Measurements from ENCODE around the gene OBI1.

Gene OBI1

DNA sequence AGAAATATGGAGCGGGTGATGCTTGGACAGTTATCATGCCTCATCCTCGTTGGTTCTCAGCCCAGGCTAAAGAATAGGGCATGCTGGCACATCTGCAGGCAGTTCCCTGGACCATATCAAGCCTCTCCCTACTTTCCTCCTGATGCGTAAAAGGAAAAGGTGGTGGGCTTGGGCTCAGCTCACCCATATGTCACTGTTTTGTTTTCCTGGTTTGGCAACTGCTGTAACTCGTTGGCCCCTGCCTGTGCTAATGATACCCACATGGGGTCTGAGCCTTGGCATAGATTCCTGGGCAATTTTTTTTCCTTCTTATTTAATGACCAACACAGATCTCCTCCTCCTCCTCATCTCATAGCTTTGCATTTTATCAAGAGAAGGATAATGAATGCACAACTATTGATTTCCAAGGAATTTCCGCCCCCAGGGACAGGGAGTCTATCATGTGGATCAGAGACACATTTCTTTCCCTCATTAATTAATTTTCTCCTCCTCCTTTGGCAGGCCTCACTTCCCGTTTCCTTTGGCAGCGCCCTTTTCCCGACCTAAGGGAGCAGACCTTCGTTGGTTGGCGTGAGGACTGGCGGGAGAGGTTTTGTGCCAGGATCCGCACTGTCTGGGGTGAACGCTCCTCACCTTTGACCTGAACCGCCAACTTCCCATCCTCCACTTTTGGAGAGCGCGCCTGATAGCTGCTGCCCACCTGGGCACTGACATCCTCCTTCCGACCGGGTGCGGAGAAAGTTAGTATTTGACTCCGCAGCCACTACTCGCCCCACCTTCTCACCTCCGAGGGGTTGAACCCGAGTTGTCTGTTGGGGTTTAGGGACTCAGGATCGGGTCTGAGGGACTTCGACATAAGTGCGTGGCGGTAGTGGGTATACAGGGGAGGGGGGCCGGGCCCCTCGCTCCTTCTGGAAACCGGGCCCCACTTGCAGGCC is 52.2 kb downstream of the OBI1 start:
- no peak for TF ChIP-seq ZFX (IDR thresholded peaks at IDR 0.05)
- TF ChIP-seq, protein P1, sequence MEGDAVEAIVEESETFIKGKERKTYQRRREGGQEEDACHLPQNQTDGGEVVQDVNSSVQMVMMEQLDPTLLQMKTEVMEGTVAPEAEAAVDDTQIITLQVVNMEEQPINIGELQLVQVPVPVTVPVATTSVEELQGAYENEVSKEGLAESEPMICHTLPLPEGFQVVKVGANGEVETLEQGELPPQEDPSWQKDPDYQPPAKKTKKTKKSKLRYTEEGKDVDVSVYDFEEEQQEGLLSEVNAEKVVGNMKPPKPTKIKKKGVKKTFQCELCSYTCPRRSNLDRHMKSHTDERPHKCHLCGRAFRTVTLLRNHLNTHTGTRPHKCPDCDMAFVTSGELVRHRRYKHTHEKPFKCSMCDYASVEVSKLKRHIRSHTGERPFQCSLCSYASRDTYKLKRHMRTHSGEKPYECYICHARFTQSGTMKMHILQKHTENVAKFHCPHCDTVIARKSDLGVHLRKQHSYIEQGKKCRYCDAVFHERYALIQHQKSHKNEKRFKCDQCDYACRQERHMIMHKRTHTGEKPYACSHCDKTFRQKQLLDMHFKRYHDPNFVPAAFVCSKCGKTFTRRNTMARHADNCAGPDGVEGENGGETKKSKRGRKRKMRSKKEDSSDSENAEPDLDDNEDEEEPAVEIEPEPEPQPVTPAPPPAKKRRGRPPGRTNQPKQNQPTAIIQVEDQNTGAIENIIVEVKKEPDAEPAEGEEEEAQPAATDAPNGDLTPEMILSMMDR (conservative IDR thresholded peaks at IDR 0.05) = no peak
- no peak overlapping the region for H3K27ac ChIP-seq

DNA sequence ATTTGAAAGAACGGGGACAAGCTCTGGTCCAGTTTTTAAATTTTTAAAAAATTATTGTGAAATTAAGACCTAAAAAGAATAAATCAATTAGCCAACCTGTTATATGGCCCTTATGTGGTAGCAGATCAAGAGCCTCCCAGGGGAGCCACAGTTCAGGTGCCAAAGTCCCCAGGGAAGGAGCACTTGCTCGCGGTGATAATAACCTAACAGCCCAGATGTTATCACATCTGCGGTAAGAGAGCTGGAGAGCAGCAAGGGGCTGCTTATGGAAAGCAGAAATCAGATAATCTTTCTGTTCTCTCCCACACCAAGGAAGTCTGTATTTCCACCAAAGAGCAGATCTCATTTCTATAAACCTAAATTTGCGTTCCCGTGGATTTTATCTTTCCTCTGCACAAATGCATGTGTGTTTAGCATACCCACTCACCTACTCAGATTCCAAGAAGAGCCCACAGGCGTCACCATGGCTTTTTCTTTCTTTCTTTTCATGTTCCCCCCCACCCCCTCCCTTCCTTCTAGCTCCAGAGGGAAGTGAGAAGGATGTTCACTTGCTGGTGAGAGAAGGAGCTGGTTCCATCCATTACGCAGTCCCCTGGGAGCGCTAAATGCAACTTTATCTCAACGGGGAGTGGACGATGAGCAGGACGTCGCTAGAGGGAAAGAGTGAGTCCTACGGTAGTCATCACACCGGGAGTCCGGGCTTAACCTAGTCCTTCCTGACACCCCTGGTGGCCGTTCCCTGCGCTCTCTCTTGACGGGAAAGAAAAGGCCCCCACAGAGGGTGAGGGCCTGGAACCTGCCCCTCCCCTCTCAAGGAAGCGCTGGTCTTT is 54.0 kb downstream of the OBI1 start:
- no peak overlapping the region for H3K27ac ChIP-seq
- TF ChIP-seq, protein P1 (conservative IDR thresholded peaks at IDR 0.05) = peak; percentile 2; the same call in 1 of the 2 replicates
- no peak for TF ChIP-seq ZFX (IDR thresholded peaks at IDR 0.05)

DNA sequence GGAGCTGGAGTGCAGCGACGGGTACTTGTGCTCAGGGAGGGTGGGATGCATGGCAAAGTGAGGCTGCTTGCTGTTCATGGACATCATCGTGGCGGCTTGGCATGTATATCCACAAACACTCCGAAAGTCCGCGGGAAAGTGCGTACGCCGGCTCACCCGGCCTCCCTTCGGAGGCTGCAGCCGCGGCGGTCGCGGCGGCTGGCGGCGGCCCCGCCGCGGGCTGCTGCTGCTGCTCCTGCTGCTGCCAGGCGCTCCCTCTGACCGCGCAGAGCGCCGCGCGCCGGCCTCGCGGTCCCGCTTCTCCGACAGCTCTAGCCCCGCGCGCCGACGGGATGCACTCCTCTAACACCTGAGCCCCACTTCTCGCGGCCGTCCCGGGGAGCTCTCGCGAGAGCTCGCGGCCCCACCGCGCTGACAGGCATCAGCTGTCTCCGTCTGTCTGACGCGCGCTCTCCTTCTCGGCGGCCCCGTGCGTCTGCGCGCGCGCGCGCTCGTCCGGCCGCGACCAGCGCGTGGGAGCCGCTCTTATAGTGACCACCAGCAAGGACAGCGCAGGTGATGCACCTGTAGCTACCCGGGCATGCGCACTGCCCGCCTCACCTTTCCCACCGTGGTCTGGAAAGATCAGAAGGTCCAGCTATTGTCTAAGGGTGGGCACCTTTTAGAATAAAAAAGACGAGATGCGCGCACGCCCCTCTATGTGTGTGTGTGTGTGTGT is 55.6 kb downstream of the OBI1 start, which contains the start of gene POU4F1:
Gene POU4F1 (minus strand): TSS at position 313 of the 718 bp plus-strand sequence. CDS start 226 bp downstream, at position 87.
- H3K27ac ChIP-seq = peak within 1 kb of the TSS; percentile 11; the same call in 1 of the 2 replicates
- TF ChIP-seq, protein P1 (conservative IDR thresholded peaks at IDR 0.05) = no peak
- TF ChIP-seq ZFX (IDR thresholded peaks at IDR 0.05) = no peak

DNA sequence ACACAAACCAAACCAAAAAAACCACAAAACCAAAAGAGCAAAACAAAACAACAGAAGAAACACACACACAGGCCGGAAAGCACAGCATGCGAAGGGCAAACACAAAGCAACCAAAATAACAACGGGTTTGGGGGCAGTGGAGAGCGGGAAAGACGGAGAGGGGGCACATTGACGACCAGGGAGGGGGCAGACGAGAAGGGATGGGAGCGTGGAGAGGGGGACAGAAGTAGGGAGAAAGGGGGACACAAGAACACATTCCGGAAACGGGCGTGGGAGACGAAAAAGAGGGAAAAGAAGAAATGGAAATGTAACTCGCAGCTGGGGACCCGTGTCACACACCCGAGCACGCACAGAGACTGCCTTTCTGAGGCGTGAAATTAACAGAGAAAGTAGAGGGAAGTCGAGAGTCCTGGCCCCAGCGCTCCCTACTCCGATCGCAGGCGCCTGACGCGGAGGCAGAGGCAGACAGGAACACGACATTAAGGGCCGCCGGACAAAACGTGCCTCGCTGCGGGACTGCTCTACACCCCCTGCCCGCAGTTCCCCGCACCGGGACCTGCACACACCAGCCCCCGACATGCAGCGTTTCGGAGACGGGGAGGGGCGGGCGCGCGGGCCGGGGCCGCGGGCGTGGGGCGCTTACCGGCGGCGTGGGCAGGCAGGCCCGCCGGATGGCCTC is 56.3 kb downstream of the OBI1 start:
- peak overlapping the region; percentile 11; the same call in 1 of the 2 replicates for H3K27ac ChIP-seq
- no peak for TF ChIP-seq ZFX (IDR thresholded peaks at IDR 0.05)
- TF ChIP-seq, protein P1 (conservative IDR thresholded peaks at IDR 0.05) = no peak

DNA sequence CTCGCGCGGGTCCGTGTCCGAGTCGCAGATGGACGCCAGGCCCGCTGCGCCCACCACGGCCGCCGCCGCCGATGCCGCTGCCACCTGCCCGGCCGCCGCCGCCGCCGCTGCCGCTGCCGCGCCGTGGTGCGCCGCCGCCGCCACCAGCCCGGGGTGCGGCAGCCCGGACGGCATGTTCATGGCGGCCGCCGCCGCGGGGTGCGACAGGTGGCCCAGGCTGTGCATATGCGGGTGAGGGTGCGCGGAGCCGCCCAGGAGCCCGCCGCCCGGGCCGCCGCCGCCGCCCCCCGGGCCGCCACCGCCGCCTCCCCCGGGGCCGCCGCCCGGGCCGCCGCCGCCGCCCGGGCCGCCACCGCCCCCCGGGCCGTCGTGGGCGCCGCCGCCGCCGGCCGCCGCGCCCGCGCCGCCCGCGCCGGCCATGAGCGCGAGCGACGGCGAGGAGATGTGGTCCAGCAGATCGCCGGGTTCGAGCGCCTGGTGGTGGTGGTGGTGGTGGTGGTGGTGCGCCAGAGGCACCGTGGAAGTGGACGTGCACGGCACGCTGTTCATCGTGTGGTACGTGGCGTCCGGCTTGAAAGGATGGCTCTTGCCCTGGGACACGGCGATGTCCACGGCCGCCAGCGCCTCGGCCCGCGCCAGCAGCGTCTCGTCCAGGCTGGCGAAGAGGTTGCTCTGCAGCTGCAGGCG is 56.9 kb downstream of the OBI1 start:
- no peak overlapping the region for H3K27ac ChIP-seq
- TF ChIP-seq, protein P1 (conservative IDR thresholded peaks at IDR 0.05) = no peak
- no peak for TF ChIP-seq ZFX (IDR thresholded peaks at IDR 0.05)

Measured in C4-2B (cell line).